Measurements from ENCODE around the gene ZKSCAN1.
"Not testable (repeated sequence)": the region's sequence is repeated elsewhere in the genome, so short reads cannot be mapped to it uniquely, and the experiment has no call there.

- TF ChIP-seq REST (IDR thresholded peaks at IDR 0.05; ENCODE audit: insufficient replicate concordance, low read depth); CTCF (IDR thresholded peaks at IDR 0.05; ENCODE audit: insufficient read depth, low read length); POLR2AphosphoS5 (IDR thresholded peaks at IDR 0.05; ENCODE audit: low read depth): not testable (repeated sequence)
Measured at GRCh38 chr7:99987306-99987705, 28.1 kb upstream of the ZKSCAN1 start.
